Ureter (tissue), 1 donor: ENCODE results near the gene JAK2. TPM values are rescaled to one million over a fixed set of nuclear protein-coding genes. Genes with fewer than 3 reads are reported as not detected.
A peak's percentile ranks its signal among the peaks of the same experiment; 100 is the strongest.
"Not testable (repeated sequence)": the region's sequence is repeated elsewhere in the genome, so short reads cannot be mapped to it uniquely, and the experiment has no call there.

Experiments used
- DNase-seq: peaks from one replicate; pipeline ENCODE4 v3.0.0-alpha.2; 2020; ENCODE audit warnings: low spot score
- total RNA-seq: library from RNA; stranded (reverse); gene quantifications from one replicate; pipeline ENCODE4 v1.2.4, GENCODE V29; 2023
- donor health status: DM: yes; HTN: yes; CAD: no.

JAK2 gene
- total RNA-seq, 1 donor from 2014 or later: 19.9 TPM

- no peak for DNase-seq
These were observed 56.5 kb downstream of the JAK2 start for GRCh38 chr9:5041390-5042115.

DNA sequence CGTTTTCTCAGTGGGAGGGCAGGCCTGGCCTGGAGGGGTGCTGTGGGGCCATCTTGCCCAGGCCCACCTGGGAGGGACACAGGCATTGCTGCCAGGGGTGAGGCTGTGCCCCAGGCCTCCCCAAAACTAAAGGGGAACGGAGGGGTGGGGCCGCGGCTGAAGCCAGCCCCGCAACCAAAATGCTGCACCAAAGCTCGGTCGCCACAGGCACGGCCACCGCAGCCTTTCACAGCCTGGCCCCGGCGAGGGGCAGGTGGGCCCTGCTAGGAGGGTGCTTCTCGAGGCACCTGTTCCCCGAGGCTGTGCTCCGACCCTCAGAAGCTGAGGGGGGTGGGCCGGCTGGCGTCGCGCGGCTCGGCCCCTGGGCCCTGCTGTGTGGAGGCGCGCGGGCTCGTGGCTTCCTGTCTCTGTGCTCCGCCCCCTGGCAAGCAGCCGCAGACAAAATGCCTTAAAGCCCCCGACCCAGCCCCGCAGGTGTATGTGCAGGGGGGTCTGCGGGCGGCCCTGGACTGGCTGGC, 57.6 kb downstream of the JAK2 start:
- DNase-seq: no peak

DNA sequence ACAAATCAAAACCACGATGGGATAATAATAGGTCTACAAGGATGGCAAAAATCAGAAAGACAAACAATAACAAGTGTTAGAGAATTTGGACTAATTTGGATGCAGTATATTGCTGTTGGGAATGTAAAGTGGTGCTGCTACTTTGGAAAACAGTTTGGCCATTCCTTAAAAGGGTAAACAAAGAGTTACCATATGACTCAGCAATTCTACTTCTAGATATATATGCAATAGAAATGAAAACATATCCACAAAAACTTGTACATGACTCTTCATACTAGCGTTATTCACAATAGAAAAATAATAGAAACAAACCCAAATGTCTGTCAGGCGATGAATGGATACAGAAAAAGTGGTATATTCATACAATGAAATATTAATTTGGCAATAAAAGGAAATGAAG, 58.3 kb downstream of the JAK2 start:
- no peak for DNase-seq

DNA sequence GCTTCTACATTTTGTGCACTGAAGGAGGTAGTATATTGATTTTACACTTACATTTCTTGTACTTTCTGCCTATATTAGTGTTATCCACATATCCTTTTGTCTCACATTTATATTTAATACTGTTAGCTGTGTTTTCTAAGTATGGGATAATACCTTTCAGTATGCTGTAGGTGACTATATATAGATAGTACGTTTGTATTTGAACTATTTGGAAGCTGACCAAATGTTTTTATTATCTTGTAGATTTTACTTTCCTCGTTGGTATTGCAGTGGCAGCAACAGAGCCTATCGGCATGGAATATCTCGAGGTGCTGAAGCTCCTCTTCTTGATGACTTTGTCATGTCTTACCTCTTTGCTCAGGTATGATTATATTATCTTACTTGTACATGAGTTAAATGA, 59.1 kb downstream of the JAK2 start:
- no peak for DNase-seq

- no peak for DNase-seq
These were observed 67.8 kb downstream of the JAK2 start for GRCh38 chr9:5052838-5053237.

DNA sequence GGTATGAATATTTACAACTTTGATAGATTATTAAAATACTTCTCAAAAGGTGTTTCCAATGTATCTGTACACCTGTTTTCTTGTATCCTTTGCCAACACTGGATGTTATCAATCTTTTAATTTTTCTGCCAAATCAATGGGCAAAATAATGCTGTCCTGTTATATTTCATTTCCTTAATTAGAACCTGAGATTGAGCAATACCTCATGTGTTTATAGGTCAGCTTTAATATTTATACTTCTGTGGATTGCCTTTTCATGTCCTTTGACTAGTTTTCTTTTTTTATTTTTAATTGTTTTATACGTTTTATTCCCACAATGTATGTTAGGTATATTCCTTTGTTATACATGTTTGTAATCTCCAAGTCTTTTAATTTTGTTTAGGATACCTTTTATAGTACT, 77.6 kb downstream of the JAK2 start:
- no peak for DNase-seq

DNA sequence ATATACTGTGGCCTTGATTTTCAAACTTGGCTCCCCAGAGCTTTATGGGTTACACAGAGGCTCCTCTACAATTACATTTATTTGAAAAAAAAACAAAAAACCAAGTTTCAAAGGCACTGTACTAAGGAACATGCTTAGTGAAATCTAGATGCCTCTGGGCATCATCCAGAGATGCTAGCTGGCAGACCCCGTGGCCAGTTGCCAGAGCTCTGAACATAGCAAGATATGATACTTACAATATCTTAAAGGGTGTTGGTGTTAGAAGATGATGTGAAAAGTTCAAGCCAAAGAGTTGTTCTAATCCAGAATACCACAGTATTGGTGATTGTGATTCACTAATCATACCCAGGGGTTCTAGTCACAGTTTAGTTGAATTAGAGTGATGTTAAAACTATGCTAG, 87.8 kb downstream of the JAK2 start:
- no peak for DNase-seq

- no peak for DNase-seq
These were observed 88.6 kb downstream of the JAK2 start for GRCh38 chr9:5073701-5074100.

GRCh38 chr9:5085993-5086392, 100.9 kb downstream of the JAK2 start:
- no peak for DNase-seq

- no peak for DNase-seq
These were observed 104.7 kb downstream of the JAK2 start for GRCh38 chr9:5089737-5090136.

- DNase-seq: no peak
These were observed 110.7 kb downstream of the JAK2 start for GRCh38 chr9:5095795-5096194.

DNA sequence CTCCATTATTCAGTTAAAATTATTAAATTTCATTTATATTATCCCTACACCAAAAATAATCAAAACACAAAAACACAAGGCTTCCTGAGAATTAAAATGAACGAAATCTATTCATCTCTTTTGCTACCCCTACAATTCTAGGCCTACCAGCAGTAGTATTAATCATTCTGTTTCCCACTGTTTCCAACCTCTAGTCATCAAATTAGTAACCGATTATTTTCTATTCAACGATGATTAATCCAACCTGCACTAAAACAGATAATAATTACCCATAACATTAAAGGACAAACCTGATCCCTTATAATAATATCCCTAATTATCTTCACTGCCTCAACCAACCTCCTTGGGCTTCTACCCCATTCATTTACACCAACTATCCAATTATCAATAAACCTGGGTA, 114.4 kb downstream of the JAK2 start:
- DNase-seq: no peak

GRCh38 chr9:5101127-5101526, 116.1 kb downstream of the JAK2 start:
- DNase-seq: not testable (repeated sequence)

DNA sequence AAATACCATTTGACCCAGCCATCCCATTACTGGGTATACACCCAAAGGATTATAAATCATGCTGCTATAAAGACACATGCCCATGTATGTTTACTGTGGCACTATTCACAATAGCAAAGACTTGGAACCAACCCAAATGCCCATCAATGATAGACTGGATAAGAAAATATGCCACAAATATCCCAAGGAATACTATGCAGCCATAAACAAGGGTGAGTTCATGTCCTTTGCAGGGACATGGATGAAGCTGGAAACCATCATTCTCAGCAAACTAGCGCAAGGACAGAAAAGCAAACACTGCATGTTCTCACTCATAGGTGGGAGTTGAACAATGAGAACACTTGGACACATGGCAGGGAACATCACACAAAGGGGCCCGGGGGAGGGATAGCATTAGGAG, 121.4 kb downstream of the JAK2 start:
- DNase-seq: not testable (repeated sequence)

DNA sequence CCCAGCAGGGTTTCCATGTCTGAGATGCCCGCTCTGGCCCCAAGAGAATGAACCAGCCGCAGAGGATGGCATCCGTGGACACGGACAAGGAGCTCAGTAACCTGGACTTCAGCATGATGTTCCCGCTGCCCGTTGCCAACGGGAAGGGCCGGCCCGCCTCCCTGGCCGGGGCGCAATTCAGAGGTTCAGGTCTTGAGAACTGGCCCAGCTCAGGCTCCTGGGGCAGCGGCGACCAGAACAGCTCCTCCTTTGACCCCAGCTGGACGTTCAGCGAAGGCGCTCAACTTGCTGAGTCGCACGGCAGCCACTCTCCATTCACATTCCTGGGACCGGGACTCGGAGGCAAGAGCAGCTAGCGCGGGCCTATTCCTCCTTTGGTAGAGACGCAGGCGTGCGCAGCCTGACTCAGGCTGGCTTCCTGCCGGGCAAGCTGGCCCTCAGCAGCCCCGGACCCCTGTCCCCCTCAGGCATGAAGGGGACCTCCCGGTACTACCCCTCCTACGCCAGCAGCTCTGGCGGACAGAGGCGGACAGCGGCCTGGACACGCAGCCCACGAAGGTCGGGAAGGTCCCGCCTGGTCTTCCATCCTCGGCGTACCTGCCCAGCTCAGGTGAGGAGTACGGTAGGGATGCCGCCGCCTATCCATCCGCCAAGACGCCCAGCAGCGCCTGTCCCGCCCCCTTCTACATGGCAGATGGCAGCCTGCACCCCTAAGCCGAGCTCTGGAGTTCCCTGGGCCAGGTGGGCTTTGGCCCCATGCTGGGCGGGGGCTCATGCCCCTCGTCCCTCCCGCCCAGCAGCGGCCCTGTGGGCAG, 126.0 kb downstream of the JAK2 start:
- no peak for DNase-seq

DNA sequence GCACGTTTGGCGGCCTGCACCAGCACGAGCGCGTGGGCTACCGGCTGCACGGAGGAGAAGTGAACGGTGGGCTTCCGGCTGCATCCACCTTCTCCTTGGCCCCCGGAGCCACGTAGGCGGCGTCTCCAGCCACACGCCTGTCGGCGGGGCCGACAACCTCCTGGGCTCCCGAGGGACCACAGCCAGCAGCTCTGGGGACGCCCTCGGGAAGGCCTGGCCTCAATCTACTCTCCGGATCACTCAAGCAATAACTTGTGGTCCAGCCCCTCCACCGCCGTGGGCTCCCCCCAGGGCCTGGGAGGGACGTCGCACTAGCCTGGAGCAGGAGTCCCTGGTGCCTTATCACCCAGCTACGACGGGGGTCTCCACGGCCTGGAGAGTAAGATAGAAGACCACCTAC, 126.6 kb downstream of the JAK2 start:
- DNase-seq: peak; percentile 35

- no peak for DNase-seq
These were observed 127.1 kb downstream of the JAK2 start for GRCh38 chr9:5112109-5112592.

DNA sequence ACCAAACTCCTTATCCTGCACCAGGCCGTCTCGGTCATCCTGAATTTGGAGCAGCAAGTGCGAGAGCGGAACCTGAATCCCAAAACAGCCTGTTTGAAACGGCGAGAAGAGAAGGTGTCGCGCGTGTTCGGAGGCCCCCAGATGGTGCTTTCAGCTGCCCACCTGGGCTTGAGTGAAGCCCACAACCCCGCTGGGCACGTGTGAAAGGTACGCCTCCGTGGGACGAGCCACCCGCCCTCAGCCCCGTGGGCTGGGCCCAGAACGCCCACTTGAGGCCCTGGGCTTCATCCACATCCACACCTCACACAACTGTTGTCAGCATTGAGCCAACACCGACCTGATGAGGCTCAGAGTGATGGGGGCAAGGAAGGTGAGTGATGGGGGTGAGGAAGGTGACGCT, 127.6 kb downstream of the JAK2 start:
- DNase-seq: no peak

GRCh38 chr9:5113523-5113922, 128.5 kb downstream of the JAK2 start:
- no peak for DNase-seq

GRCh38 chr9:5113994-5114748, 129.1 kb downstream of the JAK2 start:
- no peak for DNase-seq

DNA sequence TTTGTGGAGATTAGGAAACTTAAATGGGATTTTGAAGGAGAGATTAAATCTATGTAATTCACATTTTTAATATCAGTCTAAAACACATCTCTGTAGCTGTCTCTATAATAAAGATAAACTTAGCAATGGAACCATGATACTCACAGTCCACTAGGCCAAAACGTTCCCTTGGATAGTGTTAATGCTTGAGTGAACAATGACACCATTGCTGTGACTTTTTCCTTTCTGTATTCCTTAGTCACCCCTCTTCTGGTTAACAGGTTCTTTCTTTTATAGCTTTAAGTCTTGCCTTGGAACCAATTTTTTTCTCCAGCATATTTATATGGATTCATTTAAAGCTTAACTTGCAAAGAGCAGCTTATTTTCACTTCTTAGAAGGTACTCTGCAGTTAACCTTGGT, 137.0 kb downstream of the JAK2 start:
- no peak for DNase-seq

GRCh38 chr9:5122516-5122915, 137.4 kb downstream of the JAK2 start:
- no peak for DNase-seq
